ENCODE data around the gene PRR11. TPM values are rescaled to one million over a fixed set of nuclear protein-coding genes. Genes with fewer than 3 reads are reported as not detected.
A peak's percentile ranks its signal among the peaks of the same experiment; 100 is the strongest.

The PRR11 gene
- under 1 TPM in 1 of 2 donors, not detected in 1; 0.33 TPM for total RNA-seq

DNA sequence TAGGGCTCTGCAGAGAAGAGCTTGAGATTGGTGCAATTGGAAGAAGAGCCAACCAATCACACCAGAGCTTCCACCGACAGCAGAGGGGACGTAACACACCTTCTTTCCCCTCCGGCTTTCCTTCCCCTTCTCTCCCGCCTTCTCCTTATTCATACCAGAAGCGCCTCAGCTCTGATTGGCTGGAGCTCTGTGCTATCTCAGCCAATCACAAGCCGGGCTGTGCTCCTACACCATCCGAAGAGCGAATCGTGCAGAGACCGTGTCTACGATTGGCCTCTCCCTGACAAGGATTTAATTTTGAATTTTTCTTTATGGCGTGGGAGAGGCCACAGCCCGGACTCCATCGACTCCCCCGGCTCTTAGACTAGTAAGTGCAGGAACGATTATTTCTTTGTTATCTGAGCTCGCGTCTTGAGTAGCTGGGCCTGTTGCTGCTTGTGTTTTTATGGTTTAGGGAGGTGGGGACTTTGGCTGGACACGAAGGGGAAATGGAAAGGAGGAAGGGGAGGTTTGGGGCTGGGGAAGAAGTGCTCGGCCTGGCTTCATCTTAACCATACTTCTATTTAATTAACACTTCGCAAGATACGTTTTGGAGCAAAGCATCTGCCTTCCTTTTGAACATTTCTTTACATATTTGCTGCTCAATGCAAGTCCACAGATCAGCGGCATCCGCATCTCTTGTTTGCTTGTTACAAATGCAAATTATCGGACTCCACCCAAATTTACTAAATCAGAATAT, at the start of gene PRR11:
Gene PRR11, plus strand, starts transcription at position 308 of the 739 bp plus-strand sequence. CDS start 14,007 bp downstream, outside the sequence.
- no peaks in the 10 kb centered on the region for H3K27me3 ChIP-seq
- peak within 1 kb of the TSS; percentile 60 to 87 (median 73) for H3K27ac ChIP-seq
- H3K36me3 ChIP-seq (replicated peaks in 1 of 2; ENCODE audit: insufficient read depth in 1 of 2, low read depth in 2 of 2), result no peaks in the 10 kb centered on the region
- H3K4me1 ChIP-seq, result peaks cover 15% of the 10 kb centered on the region
- WGBS, 2 donors, result 1% methylated on average over 25 of the region's 25 CpGs
- intact Hi-C loops (cut with DNase I), result no loop called here
- peak within 1 kb of the TSS; percentile 44 to 75 for H3K4me3 ChIP-seq
- TF ChIP-seq POLR2A (IDR thresholded peaks at IDR 0.05), result no peak
- TF ChIP-seq, protein P1, sequence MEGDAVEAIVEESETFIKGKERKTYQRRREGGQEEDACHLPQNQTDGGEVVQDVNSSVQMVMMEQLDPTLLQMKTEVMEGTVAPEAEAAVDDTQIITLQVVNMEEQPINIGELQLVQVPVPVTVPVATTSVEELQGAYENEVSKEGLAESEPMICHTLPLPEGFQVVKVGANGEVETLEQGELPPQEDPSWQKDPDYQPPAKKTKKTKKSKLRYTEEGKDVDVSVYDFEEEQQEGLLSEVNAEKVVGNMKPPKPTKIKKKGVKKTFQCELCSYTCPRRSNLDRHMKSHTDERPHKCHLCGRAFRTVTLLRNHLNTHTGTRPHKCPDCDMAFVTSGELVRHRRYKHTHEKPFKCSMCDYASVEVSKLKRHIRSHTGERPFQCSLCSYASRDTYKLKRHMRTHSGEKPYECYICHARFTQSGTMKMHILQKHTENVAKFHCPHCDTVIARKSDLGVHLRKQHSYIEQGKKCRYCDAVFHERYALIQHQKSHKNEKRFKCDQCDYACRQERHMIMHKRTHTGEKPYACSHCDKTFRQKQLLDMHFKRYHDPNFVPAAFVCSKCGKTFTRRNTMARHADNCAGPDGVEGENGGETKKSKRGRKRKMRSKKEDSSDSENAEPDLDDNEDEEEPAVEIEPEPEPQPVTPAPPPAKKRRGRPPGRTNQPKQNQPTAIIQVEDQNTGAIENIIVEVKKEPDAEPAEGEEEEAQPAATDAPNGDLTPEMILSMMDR (IDR thresholded peaks at IDR 0.05), result no peak
- peak; percentile 94 to 99 (median 98) for DNase-seq
- ATAC-seq, result peak; percentile 91
- no peaks in the 10 kb centered on the region for H3K9me3 ChIP-seq

GRCh38 chr17:59105852-59106462, 49.6 kb upstream of the PRR11 start:
- peak overlapping the region; percentile 66 to 93 (median 86) for H3K27ac ChIP-seq
- H3K4me1 ChIP-seq, result peaks cover 25% of the 10 kb centered on the region
- intact Hi-C loops (cut with DNase I), result no loop called here
- 0 to 2% methylated on average over 5 to 18 of the region's 18 CpGs for WGBS, 2 donors
- H3K36me3 ChIP-seq (replicated peaks in 1 of 2; ENCODE audit: insufficient read depth in 1 of 2, low read depth in 2 of 2), result no peaks in the 10 kb centered on the region
- no peaks in the 10 kb centered on the region for H3K27me3 ChIP-seq
- no peak for TF ChIP-seq POLR2A (IDR thresholded peaks at IDR 0.05)
- TF ChIP-seq, protein P1 (IDR thresholded peaks at IDR 0.05), result no peak
- peak overlapping the region; percentile 54 to 82 for H3K4me3 ChIP-seq
- H3K9me3 ChIP-seq, result no peaks in the 10 kb centered on the region
- peak; percentile 54 to 71 (median 60) for DNase-seq
- ATAC-seq, result peak; percentile 23

DNA sequence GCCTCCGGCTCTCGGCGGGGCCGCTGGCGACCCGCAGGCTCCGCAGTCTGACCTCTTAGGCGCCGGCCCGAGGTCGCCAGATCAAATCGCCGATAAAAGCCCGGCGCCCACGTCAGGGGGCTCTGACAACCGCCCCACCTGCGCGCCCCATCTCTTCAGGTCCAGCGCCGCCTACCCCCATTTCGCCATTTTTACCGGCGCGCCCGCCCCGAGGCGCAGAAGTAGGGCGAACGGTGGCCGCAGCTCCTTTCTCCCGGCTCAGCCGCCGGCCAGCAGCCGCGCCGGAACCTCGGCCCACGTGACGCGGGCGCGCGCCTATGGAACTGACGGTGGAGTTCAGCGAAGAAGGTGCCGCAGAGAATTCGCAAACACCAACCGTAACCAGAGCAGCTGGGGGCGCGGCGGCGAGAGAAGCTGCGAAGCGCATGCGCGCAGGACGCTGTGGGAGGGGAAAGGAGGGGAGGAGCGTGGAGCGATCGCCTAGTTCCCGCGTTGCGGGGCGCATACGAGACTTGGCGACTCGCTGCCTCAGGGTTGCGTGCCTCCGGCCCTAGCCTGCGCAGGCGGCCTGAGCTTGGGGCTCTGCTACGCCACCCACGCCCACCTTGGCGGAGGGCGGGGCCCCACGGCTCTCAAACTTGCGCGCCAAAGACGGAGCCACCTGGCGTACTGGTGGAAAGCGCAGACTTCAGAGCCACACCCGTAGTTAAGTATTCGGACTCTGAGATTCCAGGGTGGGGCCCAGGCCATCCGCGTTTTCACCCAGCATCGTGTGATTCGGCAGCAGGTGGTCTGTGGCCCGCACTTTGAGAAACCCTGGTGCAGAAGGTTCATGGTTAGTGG, 48.9 kb upstream of the PRR11 start, which contains the start of gene TRIM37:
Gene TRIM37, minus strand, starts transcription at position 418 of the 843 bp plus-strand sequence. CDS start 419 bp downstream, outside the sequence.
- TF ChIP-seq, protein P1 (IDR thresholded peaks at IDR 0.05), result peak in 2 of 7 experiments; percentile 27 to 37
- TF ChIP-seq POLR2A (IDR thresholded peaks at IDR 0.05), result peak; percentile 67 to 86 (median 85)
- H3K36me3 ChIP-seq (replicated peaks in 1 of 2; ENCODE audit: insufficient read depth in 1 of 2, low read depth in 2 of 2), result no peaks in the 10 kb centered on the region
- H3K9me3 ChIP-seq, result no peaks in the 10 kb centered on the region
- DNase-seq (peak; percentile 98 to 99 (median 99)), ATAC-seq (peak; percentile 99)
- intact Hi-C loops (cut with DNase I), result no loop called here
- WGBS, 2 donors, result 0 to 1% methylated on average over 29 to 89 of the region's 89 CpGs
- H3K27me3 ChIP-seq, result no peaks in the 10 kb centered on the region
- H3K4me1 ChIP-seq, result peaks cover 25% of the 10 kb centered on the region
- peak within 1 kb of the TSS; percentile 54 to 82 for H3K4me3 ChIP-seq
- peak within 1 kb of the TSS; percentile 66 to 93 (median 86) for H3K27ac ChIP-seq

GRCh38 chr17:59107306-59107670, 48.3 kb upstream of the PRR11 start:
- DNase-seq (no peak), ATAC-seq (no peak)
- Histone ChIP-seq H3K4me1 (peaks cover 25% of the 10 kb centered on the region), H3K36me3 (replicated peaks in 1 of 2; ENCODE audit: insufficient read depth in 1 of 2, low read depth in 2 of 2) (no peaks in the 10 kb centered on the region), H3K27me3 (no peaks in the 10 kb centered on the region), H3K27ac (peak overlapping the region; percentile 41 to 93 (median 86)), H3K9me3 (no peaks in the 10 kb centered on the region), H3K4me3 (peak overlapping the region in 1 of 2 donors; percentile 34)
- intact Hi-C loops (cut with DNase I), result no loop called here
- WGBS, 2 donors, result 0 to 3% methylated on average over 10 of the region's 10 CpGs
- no peak for TF ChIP-seq POLR2A (IDR thresholded peaks at IDR 0.05)
- TF ChIP-seq, protein P1 (IDR thresholded peaks at IDR 0.05), result no peak

All from body of pancreas (tissue), 4 donors.